Muscle of arm (tissue), 12 donors: ENCODE data around the gene DOCK9. TPM values are rescaled to one million over a fixed set of nuclear protein-coding genes. Genes with fewer than 3 reads are reported as not detected.
"Not testable (repeated sequence)": the region's sequence is repeated elsewhere in the genome, so short reads cannot be mapped to it uniquely, and the experiment has no call there.

Experiments used
- DNase-seq: peaks from one replicate; pipeline ENCODE4 v3.0.0-alpha.2; 2013
- polyA plus RNA-seq, 12 donors: library from polyadenylated mRNA; unstranded; fragments of 120-200 nt; gene quantifications; one replicate each; pipeline ENCODE4 v1.2.1, GENCODE V29; 2013; ENCODE audit not compliant: insufficient read length in 12 of 12

DOCK9 gene
- polyA plus RNA-seq, 12 donors = 82.7 to 152 (median 108) TPM; not detected in 1

GRCh38 chr13:98775386-98775785, 202.5 kb downstream of the DOCK9 start:
- no peak for DNase-seq

- no peak for DNase-seq
These were observed 203.1 kb downstream of the DOCK9 start for GRCh38 chr13:98774776-98775175.

- DNase-seq = no peak
These were observed 203.9 kb downstream of the DOCK9 start for GRCh38 chr13:98773921-98774320.

- peak; percentile 16 for DNase-seq
These were observed 204.9 kb downstream of the DOCK9 start for GRCh38 chr13:98772794-98773452.

- DNase-seq = no peak
These were observed 205.8 kb downstream of the DOCK9 start for GRCh38 chr13:98771838-98772611.

GRCh38 chr13:98769736-98770135, 208.1 kb downstream of the DOCK9 start:
- DNase-seq = no peak

GRCh38 chr13:98768522-98768921, 209.3 kb downstream of the DOCK9 start:
- no peak for DNase-seq

- no peak for DNase-seq
These were observed 211.2 kb downstream of the DOCK9 start for GRCh38 chr13:98766697-98767096.

GRCh38 chr13:98765996-98766519, 211.8 kb downstream of the DOCK9 start:
- DNase-seq = no peak

- DNase-seq = no peak
These were observed 215.8 kb downstream of the DOCK9 start for GRCh38 chr13:98761986-98762616.

- no peak for DNase-seq
These were observed 216.5 kb downstream of the DOCK9 start for GRCh38 chr13:98761126-98761985.

- no peak for DNase-seq
These were observed 222.1 kb downstream of the DOCK9 start for GRCh38 chr13:98755729-98756128.

- DNase-seq = no peak
These were observed 222.7 kb downstream of the DOCK9 start for GRCh38 chr13:98755116-98755515.

- not testable (repeated sequence) for DNase-seq
These were observed 223.4 kb downstream of the DOCK9 start for GRCh38 chr13:98754468-98754867.

- no peak for DNase-seq
These were observed 225.2 kb downstream of the DOCK9 start, which contains the start of gene SLC15A1 for GRCh38 chr13:98752467-98753290. SLC15A1 (minus strand) TSS chr13:98752672; CDS start chr13:98752598, 74 bp downstream.

GRCh38 chr13:98751861-98752466, 225.9 kb downstream of the DOCK9 start:
- no peak for DNase-seq

GRCh38 chr13:98751367-98751782, 226.5 kb downstream of the DOCK9 start:
- DNase-seq = no peak

GRCh38 chr13:98749501-98749900, 228.4 kb downstream of the DOCK9 start:
- DNase-seq = no peak

GRCh38 chr13:98746968-98747367, 230.9 kb downstream of the DOCK9 start:
- DNase-seq = no peak
